Colon (tissue), 2 donors: ENCODE results near the gene CCBE1.
"Not testable (repeated sequence)": the region's sequence is repeated elsewhere in the genome, so short reads cannot be mapped to it uniquely, and the experiment has no call there.

Source experiments
- FAIRE-seq: peaks from 2 replicates; lab custom pipeline; 2012; peaks lifted over from hg19 to GRCh38; lab: Jason Lieb, UNC
- donor health status: control.
- donor health status: control.

Gene CCBE1

GRCh38 chr18:59715445-59715844, 18.2 kb upstream of the CCBE1 start:
- FAIRE-seq: no peak

DNA sequence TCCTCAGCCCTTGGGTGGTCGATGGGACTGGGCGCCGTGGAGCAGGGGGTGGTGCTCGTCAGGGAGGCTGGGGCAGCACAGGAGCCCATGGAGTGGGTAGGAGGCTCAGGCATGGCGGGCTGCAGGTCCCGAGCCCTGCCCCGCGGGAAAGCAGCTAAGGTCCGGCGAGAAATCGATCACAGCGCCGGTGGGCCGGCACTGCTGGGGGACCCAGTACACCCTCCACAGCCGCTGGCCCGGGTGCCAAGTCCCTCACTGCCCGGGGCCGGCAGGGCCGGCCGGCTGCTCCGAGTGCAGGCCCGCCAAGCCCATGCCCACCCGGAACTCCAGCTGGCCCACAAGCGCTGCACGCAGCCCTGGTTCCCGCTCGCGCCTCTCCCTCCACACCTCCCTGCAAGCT, 16.9 kb upstream of the CCBE1 start:
- not testable (repeated sequence) for FAIRE-seq

DNA sequence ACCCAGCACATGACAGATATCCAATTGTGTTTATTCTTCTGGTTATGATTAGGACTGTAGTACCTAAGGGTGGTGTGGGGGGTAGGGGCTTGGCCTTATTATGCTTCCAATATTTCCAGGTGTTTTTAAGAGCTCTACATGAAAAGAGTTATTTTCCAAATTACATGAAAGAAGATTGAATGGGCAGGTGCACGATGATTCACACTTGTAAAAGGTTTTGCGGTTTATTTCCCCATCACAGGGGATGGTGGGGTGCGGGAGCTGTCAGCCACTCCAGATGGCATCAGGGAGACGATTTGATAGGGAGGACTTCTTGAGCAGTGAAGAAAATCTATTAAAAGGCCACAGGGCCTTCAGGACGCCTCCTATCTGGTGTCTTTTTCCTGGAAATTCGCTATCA, 15.1 kb upstream of the CCBE1 start:
- FAIRE-seq: no peak

DNA sequence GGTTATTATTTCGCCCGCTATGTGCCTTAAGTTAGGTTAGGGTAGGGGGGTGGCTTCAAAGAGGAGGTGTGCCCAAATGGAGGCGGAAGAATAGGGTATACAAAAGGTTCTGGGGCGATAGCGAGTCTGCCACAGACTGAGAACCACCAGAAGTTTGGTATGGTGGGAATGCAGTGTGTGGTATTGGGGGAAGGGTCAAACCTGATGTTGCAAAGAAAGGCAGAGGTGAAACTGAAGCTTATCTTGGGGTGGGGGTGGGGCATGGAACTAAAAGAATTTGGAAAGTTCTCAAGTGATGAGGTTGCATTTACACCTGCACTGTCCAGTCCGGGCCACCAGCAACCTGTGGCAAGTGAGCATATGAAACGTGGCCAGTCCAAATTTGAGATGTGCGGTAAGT, 11.8 kb upstream of the CCBE1 start:
- FAIRE-seq: no peak

DNA sequence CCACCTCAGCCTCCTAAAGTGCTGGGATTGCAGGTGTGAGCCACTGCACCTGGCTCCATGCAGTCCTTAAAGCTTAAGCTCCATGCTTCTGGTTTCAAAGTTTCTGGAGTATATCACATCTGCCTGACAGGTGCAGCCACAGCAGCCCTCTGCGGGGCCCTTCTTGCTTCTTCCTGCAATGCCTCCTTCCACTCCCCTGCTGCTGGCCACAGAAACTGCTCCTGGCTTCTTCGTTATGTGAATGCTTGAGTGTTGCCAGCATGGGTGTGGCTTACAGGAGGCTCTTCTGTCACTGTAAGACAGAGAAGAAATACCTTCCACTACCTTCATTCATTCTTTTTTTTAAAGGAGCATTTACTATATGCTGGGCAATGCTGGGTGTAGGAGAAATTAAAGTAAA, 10.1 kb upstream of the CCBE1 start:
- no peak for FAIRE-seq

DNA sequence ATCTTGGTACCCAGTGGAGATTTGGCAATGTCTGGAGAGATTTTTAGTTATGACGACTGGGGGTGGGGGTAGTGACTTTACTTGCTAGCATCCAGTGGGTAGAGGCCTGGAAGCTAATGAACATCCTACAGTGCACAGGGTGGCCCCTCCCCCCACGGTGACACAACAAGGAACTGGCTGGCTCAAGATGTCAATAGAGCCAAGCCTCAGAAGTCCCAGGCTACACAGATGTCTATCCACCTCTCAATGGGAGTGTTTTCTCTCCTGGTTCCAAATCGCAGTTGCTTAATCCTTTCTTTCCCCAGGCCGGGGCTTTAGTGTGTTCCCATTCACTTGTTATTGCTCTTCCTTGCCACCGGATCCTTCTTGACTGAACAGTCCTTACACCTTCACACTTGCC, 9.3 kb upstream of the CCBE1 start:
- no peak for FAIRE-seq

DNA sequence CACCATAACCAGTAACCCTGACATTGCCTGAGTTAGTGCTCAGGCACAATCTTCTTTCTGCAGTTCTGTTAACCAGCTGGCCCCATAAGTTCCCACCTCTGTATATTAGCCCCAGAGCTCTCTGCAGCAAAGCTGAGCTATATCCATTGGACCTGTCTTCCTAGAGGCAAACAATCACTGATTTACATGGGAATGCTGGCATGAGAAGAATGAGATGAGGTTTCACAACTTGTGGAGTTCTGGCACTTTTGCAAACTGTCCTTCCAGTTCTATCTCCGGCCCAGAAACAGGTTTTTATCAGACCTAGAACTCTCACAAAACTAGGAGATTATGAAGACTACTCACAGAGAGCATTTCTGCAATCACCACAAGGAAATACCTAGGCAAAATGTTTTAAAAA, 7.9 kb upstream of the CCBE1 start:
- FAIRE-seq: no peak

DNA sequence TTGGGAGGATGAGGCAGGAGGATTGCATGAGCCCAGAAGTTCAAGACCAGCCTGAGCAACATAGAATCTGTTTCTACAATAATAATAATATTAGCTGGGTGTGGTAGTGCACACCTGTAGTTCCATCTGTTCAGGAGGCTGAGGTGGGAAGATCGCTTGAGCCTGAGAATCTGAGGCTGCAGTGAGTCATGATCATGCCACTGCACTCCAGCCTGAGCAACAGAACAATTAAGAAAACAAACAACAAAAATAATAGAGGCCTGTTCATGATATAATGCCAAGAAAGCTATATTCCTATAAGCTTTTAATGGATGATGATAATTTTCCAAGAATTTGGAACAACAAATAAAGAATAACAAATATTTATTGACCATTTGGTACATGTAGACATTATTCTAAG, 6.9 kb upstream of the CCBE1 start:
- no peak for FAIRE-seq

DNA sequence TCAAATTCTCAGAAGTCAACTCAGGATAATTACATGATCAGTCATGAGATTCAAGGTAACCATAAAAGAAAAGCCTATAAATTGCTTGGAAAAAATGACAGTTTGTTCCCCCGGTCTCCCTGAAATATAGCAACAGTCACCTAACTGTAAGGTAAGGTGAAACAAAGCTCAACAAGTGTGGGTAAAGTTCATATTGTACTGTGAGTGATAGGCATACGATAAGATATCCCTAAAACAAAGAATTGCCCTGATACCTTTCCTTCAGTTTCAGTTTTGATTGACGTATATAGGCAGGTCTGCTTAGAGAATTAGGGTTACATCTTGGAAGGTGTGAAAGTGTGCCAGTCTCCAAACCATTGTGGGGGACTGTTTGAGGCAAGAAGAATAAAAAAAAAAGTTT, 4.0 kb upstream of the CCBE1 start:
- FAIRE-seq: no peak

GRCh38 chr18:59700535-59700967, 3.3 kb upstream of the CCBE1 start:
- FAIRE-seq: no peak

DNA sequence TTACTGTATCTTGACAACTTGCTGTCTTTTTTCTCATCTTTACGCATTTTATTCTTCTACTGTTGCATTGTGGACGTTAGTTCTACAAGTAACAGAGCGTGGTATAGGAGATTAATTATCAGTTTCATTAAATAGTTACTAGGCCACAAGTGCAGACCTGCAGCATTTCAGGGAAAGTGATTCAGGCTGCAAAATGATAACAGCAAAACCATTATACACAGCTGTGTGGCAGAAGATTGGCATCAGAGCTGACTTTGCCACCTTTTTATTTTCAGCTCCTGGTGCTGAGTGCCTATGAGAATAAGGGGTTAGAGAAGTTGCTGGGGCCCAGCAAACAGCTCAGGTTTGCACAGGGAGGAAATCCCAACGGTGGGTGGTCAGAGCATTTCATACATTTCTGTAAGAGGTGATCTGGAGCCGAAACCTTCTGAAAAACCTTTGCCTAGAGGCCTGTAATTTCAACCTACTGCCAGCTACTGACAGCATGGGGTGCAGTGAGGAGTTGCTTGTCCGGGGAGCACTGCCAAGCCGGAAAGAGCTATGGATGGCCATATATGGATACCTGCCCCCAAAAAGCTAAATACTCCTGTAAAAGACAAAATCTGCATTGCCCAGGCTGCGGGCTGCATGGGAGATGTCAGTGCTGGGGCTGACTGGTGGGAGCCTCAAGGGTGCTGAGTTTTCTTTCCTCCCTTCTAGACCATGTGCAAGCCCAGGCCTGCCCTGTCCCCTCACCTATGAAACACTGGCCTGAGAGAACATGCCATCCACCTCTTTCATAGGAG, 2.7 kb upstream of the CCBE1 start:
- FAIRE-seq: no peak

GRCh38 chr18:59699061-59699460, 1.8 kb upstream of the CCBE1 start:
- no peak for FAIRE-seq

DNA sequence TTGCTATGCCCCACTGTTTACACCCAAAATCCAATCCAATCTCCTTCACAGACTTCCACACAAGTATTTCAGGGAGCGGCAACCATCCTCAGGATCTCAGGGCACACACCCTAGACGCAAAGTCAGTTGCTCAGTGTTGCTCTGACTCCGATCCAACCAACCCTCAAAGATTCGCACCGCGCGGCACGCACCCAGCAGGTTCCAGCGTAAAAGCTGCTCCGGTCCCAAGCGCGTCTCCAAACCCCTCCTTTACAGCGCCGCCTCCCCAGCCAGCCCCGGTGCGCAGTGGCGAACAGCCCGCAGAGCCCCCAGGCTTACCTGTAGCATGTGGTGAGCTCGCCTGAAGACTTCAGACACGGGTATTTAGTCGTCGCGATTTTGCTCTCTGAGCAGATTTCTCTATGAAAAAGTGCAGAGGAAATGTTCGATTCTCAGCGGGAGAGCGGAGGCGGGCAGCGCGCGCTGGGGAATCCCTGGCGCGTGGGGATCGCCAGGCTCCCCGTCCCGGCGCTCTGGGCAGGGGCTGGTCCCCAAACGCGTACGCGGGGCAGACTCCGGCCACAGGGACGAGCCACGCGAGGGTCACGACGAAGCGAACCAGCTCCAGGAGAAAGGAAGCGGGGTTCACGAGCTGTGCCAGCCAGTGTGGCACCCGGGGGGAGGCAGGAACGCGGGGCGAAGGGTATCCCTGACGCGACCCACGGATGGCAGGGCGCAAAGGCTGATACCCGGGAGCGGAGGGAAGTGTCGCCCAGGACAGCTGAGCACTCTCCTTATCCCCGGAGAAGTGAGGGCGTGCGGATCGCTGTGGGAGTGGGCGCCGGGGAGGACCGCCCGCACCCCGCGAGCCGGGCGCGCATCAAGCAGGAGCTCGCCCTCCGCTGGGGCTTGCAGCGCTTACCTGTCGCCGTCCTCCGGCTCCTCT, 650 bp downstream of the CCBE1 start:
- no peak for FAIRE-seq

GRCh38 chr18:59695551-59695950, 1.7 kb downstream of the CCBE1 start:
- no peak for FAIRE-seq

DNA sequence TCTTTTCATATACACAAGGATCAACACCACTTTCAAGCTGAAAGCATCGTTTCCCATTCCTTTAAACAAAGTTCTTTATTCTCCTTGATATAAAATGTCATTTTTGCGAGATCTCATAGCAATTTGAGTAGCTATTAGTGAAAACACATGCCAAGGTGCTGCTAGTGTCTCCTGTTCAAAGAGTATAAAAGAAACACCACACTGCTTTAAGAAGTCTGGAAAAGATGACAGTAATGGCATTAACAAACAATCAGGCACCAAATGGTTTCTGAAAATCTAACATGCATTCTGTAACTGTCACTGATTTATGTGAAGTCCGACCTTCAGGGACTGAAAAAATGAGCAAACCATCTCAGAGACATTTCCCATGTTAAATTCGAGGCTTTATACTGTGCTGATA, 2.4 kb downstream of the CCBE1 start:
- FAIRE-seq: no peak

DNA sequence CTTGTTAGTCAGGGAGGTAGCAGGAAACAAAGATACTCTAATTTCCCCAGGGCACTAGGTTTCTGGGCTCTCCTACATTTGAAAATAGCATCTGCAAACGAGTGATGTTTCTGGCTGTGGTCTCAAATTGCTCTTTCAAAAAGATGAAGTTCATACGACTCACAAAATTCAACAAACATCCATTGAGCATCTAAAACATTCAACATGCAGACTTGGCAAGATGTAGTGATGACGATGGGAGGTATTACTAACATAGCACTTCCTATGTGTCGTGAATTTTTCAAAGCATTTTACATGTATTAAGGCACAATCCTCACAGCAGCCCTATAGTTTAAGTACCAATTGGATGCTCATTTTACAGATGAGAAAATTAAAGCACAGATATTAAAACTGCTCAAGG, 5.2 kb downstream of the CCBE1 start:
- FAIRE-seq: no peak

DNA sequence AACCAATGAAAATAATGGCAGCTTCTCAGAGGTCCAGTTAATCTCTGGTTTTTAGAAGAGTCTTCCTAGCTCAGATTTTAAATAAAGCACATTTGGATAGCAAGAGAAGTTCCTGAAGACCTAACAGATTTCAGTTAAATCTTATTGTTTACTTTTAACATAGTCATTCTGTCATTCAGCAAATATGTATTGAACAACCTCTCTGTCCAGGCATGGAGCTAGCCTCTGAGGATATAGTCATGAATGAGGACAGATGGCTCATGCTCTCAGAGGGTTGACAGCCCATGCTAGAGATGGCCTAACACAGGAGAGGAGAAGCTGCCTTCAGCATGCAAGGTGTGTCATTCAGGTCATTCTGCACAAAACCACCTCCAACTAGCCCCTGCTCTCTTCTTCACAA, 6.2 kb downstream of the CCBE1 start:
- FAIRE-seq: no peak

- FAIRE-seq: no peak
These were observed 6.8 kb downstream of the CCBE1 start for GRCh38 chr18:59690186-59690982.

GRCh38 chr18:59689756-59690155, 7.5 kb downstream of the CCBE1 start:
- FAIRE-seq: no peak

GRCh38 chr18:59686260-59686659, 11.0 kb downstream of the CCBE1 start:
- no peak for FAIRE-seq

GRCh38 chr18:59685501-59685900, 11.7 kb downstream of the CCBE1 start:
- FAIRE-seq: no peak

DNA sequence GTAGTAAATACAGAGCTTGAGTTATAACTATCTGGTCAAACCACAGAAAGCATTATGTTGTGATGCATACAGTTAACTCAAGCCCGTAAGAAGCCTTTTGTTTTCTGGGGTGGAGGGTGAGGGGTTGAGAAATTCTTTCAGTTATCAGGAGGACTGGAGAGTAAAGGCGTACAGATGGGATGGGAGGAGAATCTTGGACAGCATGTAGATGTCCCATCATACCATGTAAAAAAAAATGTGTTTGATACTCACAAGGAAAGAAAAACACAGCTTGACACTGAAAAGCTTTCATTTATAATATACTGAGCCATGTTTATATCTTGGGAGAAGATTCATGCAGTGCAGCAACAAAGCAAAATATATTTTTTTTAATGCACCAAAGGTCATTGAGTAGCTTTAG, 12.4 kb downstream of the CCBE1 start:
- no peak for FAIRE-seq
